ENCODE results near the gene TBC1D19. TPM values are rescaled to one million over a fixed set of nuclear protein-coding genes. Genes with fewer than 3 reads are reported as not detected.

TBC1D19 gene
- total and polyA plus RNA-seq, 9 of the 15 experiments (the other 6 are each of a cell fraction or from before 2014, with no cell fraction given): 0.73 to 5.6 (median 3.7) TPM

DNA sequence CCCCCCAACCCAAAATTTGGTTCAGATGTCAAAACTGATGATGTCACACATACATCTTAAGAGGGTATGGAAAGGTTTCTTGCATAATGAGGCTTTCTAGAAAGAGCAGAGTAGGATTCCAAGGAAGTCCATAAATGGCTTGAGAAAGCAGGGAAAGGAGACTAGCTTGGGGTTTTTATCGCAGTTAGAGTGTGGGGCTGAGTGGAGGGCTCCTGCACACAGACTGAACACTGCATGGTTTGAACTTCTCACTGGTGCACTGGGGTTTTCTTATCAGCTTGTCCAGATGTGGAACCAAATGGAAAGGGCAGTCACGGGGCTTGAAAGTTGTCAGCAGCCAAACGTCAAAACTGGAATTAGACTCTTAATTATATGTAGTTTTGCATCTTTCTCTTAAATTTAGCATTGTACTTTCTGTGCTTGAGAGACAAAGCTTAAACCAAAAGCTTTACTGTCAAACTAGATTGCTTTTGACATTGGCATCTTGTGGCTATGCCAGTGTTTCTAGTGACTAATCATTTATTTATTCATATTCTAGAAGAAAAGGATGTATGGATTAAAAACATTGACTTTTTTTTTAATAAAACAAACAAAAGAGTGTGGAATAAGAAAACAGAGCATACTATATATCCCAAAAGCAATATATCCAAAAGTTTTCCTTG is 198.4 kb downstream of the TBC1D19 start (continued):
- TF ChIP-seq PHB (CRISPR knock-in tag; IDR thresholded peaks at IDR 0.05) (no peak), RBM22 (IDR thresholded peaks at IDR 0.05; ENCODE audit: low read depth, low read length, poor library complexity, severe bottlenecking) (no peak), FOS (IDR thresholded peaks at IDR 0.05; ENCODE audit: extremely low read depth, insufficient read length) (no peak), SMAD1 (IDR thresholded peaks at IDR 0.05; ENCODE audit: low read depth, low read length, partially characterized antibody) (no peak), ZNF280B (CRISPR knock-in tag; IDR thresholded peaks at IDR 0.05) (no peak), ZKSCAN8 (CRISPR knock-in tag; IDR thresholded peaks at IDR 0.05) (0 out of 2 replicates have a peak, but pooled peaks have one; percentile 48), ZBTB43 (CRISPR knock-in tag; IDR thresholded peaks at IDR 0.05) (no peak), ZNF644 (tag; IDR thresholded peaks at IDR 0.05; ENCODE audit: low read depth) (peak; percentile 62; the same call in 1 of the 2 replicates), NFIC (IDR thresholded peaks at IDR 0.05) (peak; percentile 66), SP2 (IDR thresholded peaks at IDR 0.05; ENCODE audit: extremely low read depth, low read depth, low read length, poor library complexity, severe bottlenecking) (no peak), ZNF3 (CRISPR knock-in tag; IDR thresholded peaks at IDR 0.05) (no peak), CBX5 (IDR thresholded peaks at IDR 0.05; ENCODE audit: borderline replicate concordance, low read depth) (no peak), ZNF830 (CRISPR knock-in tag; IDR thresholded peaks at IDR 0.05) (no peak), GTF2F1 (IDR thresholded peaks at IDR 0.05; ENCODE audit: low read depth, low read length) (no peak), ARID1B (IDR thresholded peaks at IDR 0.05) (peak; percentile 97), FOXM1 (IDR thresholded peaks at IDR 0.05; ENCODE audit: low read depth) (peak; percentile 78), FOXM1 (CRISPR knock-in tag; IDR thresholded peaks at IDR 0.05; ENCODE audit: low read depth) (no peak), NFIX (CRISPR knock-in tag; IDR thresholded peaks at IDR 0.05; ENCODE audit: low read depth) (no peak), ATF7 (IDR thresholded peaks at IDR 0.05) (peak; percentile 94), NCOA2 (IDR thresholded peaks at IDR 0.05; ENCODE audit: partially characterized antibody in 2 of 2) (no peak), ZNF444 (CRISPR knock-in tag; IDR thresholded peaks at IDR 0.05) (no peak), PCBP2 (IDR thresholded peaks at IDR 0.05; ENCODE audit: low read depth, low read length, poor library complexity, severe bottlenecking) (no peak), ATF1 (CRISPR knock-in tag; IDR thresholded peaks at IDR 0.05) (no peak), ATF1 (tag; IDR thresholded peaks at IDR 0.05) (peak; percentile 69; the same call in 1 of the 2 replicates), ZZZ3 (IDR thresholded peaks at IDR 0.05) (no peak), HDAC1 (IDR thresholded peaks at IDR 0.05) (peak in 1 of 2 experiments; percentile 81; a peak in 2 of 4 replicates), ZNF146 (CRISPR knock-in tag; IDR thresholded peaks at IDR 0.05; ENCODE audit: unreplicated experiment) (no peak)
- TF ChIP-seq, protein P1, sequence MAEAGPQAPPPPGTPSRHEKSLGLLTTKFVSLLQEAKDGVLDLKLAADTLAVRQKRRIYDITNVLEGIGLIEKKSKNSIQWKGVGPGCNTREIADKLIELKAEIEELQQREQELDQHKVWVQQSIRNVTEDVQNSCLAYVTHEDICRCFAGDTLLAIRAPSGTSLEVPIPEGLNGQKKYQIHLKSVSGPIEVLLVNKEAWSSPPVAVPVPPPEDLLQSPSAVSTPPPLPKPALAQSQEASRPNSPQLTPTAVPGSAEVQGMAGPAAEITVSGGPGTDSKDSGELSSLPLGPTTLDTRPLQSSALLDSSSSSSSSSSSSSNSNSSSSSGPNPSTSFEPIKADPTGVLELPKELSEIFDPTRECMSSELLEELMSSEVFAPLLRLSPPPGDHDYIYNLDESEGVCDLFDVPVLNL (CRISPR knock-in tag; IDR thresholded peaks at IDR 0.05; ENCODE audit: low read depth): no peak
